NCI-H2029 (cell line): ENCODE data around the gene GNAS-AS1.
"Not testable (repeated sequence)": the region's sequence is repeated elsewhere in the genome, so short reads cannot be mapped to it uniquely, and the experiment has no call there.

Experiments
- DNase-seq: peaks from one replicate; lab custom pipeline; 2025; lab: John Stamatoyannopoulos, UW

Gene GNAS-AS1

GRCh38 chr20:58835231-58835630, 15.5 kb downstream of the GNAS-AS1 start:
- DNase-seq = no peak

DNA sequence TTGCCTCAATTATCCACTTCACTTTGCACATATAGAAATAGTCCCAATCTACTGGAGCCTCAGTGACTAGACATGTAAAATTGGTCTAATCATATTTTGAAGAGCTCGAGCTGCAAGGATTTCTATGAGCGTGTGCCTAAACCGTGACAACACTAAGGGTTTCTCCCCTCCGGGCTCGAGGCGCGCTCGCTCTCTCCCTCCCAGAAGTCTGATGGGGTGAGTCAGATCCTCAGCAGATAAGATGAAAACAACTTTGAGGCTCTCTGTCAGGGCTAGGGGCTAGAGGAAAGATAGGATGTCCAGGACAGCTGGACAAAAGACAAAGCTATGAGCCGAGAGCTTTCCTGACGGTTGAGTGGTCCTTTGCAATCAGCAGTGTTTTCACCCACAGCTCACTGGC, 16.8 kb downstream of the GNAS-AS1 start:
- DNase-seq = no peak

DNA sequence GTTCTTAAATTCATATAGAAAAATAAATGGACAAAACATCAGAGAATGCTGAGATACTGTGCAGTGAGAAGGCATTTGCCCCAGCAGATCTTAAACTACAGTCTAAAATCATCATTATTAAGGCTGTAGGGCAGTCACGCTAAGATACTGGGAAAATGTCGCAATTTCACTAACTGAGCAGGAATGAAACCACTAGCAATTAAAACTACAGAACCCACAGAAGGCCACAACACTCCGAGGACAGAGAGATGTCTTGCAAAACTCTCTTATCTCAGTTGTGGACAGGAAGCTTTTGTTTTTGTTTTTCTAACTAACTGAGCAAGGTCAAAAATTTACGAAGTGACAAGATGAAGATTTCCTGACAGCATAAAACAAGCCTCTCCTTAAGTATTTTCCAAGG, 18.2 kb downstream of the GNAS-AS1 start:
- DNase-seq = no peak

GRCh38 chr20:58829531-58829941, 21.2 kb downstream of the GNAS-AS1 start:
- no peak for DNase-seq

DNA sequence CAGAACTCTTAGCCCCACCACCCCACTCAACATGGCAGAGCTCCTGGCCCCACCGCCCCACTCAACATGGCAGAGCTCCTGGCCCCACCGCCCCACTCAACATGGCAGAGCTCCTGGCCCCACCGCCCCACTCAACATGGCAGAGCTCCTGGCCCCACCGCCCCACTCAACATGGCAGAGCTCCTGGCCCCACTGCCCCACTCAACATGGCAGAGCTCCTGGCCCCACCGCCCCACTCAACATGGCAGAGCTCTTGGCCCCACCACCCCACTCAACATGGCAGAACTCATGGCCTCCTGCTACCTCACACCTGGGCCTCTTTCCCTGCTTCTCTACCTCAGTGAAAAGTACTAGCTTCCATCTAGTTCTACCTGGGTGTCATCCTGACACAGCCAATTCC, 21.9 kb downstream of the GNAS-AS1 start:
- not testable (repeated sequence) for DNase-seq

- no peak for DNase-seq
Observed at GRCh38 chr20:58828136-58828535, 22.6 kb downstream of the GNAS-AS1 start.

GRCh38 chr20:58826271-58826670, 24.4 kb downstream of the GNAS-AS1 start:
- no peak for DNase-seq

DNA sequence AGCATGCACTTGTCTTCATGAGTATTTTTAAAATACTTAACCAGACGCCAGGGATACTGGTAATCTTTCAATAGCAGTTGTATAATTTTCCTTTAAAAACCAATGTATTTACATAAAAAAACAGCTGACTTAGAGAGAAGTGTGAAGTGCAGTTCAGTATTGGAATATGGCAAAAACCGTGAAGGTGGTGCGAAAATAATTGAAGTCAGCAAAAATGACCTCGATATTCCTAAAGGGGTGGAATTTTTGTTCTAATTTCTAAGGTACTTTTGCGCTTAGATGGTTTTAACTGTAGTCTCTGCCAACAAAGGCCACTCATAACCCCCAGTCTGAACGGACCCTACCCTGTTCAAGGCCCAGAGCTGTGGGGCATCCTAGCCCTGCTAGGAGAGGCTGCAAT, 25.3 kb downstream of the GNAS-AS1 start:
- DNase-seq = no peak

- no peak for DNase-seq
Observed at GRCh38 chr20:58824843-58825242, 25.9 kb downstream of the GNAS-AS1 start.

- DNase-seq = no peak
Observed at GRCh38 chr20:58822748-58823730, 27.7 kb downstream of the GNAS-AS1 start.

GRCh38 chr20:58822149-58822548, 28.6 kb downstream of the GNAS-AS1 start:
- DNase-seq = no peak

DNA sequence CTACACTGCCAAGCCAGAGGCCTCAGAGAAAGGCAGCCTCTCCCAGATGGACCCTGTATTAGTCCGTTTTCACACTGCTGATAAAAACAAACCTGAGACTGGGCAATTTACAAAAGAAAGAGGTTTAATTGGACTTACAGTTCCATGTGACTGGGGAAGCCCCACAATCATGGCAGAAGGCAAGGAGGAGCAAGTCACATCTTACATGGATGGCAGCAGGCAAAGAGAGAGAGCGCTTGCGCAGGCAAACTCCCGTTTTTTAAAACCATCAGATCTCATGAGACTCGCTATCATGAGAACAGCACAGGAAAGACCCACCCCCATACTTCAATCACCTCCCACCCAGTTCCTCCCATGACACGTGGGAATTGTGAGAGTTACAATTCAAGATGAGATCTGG, 30.2 kb downstream of the GNAS-AS1 start:
- DNase-seq = not testable (repeated sequence)

GRCh38 chr20:58819921-58820320, 30.8 kb downstream of the GNAS-AS1 start:
- DNase-seq = no peak

GRCh38 chr20:58818586-58819285, 32.0 kb downstream of the GNAS-AS1 start:
- DNase-seq = no peak

GRCh38 chr20:58817748-58818147, 33.0 kb downstream of the GNAS-AS1 start:
- DNase-seq = no peak

- no peak for DNase-seq
Observed at GRCh38 chr20:58816957-58817651, 33.6 kb downstream of the GNAS-AS1 start.

- no peak for DNase-seq
Observed at GRCh38 chr20:58816051-58816450, 34.7 kb downstream of the GNAS-AS1 start.

DNA sequence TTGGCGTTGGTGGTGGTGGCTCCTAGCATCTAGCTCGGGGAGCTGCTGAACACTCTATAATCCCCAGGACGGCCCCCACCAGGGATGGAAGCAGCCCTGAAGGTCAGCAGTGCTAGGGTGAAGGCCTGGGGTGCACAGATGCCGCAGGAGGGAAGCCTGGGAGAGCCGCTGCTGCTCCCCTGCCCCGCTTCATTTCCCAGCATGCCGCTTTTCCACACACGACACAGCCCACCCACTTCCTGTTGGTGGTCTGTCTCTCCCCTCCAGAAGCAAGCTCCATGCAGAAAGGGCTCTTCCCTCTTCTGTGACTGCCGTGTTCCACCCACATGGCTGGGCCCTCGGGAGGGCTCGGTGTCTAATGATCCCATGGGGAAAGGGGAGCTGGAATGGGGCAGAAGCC, 35.3 kb downstream of the GNAS-AS1 start:
- DNase-seq = no peak

- DNase-seq = no peak
Observed at GRCh38 chr20:58813369-58813768, 37.3 kb downstream of the GNAS-AS1 start.

GRCh38 chr20:58811334-58811733, 39.4 kb downstream of the GNAS-AS1 start:
- DNase-seq = no peak

- DNase-seq = no peak
Observed at GRCh38 chr20:58810879-58811250, 39.8 kb downstream of the GNAS-AS1 start.

DNA sequence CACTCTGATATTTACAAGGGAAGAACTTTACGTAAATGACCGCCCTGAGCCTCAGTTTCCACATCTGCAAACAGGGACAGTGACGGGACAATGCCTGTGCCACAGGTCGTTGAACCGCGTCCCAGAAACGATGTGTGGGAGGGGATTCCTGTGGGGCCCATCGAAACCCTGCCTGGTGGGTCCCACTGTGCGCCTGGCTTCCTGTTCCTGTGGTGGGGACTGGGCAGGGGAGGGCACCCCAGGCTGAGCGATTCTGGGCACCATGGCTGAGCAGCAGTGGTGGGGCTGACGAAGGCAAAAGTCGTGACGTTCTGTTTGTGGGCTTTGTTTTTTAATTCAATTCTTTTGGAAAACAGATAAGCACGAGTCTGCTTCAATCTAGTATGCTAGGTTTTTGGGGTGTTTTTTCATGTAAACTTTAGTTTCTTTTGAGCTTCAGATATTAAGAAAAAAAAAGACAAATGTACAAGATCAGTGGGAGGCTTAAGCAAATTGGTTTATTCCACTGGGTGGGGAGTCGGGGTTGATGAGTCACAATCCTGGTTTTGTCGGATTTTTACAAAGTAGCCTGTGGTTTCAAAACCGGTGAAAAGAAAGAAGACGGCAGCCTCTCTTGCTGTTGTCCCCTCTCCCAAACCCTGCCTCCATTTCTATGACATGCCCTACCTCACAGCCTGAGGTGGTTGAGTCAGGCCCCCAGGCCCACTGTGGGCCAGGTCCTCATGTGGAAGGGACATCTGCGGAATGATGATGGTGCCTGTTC, 40.4 kb downstream of the GNAS-AS1 start:
- DNase-seq = no peak
